ENCODE measurements around the gene TEX35. TPM values are rescaled to one million over a fixed set of nuclear protein-coding genes. Genes with fewer than 3 reads are reported as not detected.

The TEX35 gene
- not detected in 2 replicates for total RNA-seq (2013; cell fraction: nucleolus; rRNA removed)
- total RNA-seq (2014; rRNA removed), result not detected in 2 replicates
- total RNA-seq (2014; rRNA removed; fragmentation: Illumina TruSeq; extraction: Trizol), result not detected in 2 replicates
- total RNA-seq (2021), result not detected in 2 replicates
- not detected for polyA plus RNA-seq (2011; ENCODE audit: low read depth)
- not detected in 2 replicates for polyA plus RNA-seq (2011; rRNA removed)
- polyA plus RNA-seq (2011; cell fraction: cytosol; rRNA removed), result not detected in 2 replicates
- polyA plus RNA-seq (2011; cell fraction: nucleus; rRNA removed), result not detected in 2 replicates
- polyA plus RNA-seq (2012), result not detected in 2 replicates
- polyA plus RNA-seq (2014; fragmentation: Illumina TruSeq; extraction: Trizol), result not detected in 2 replicates
- polyA plus RNA-seq (2014; fragmentation: Nextera tagmentation; extraction: Ambion mirVana), result not detected
- not detected in 2 replicates for polyA plus RNA-seq (2014; rRNA removed)
- not detected for polyA plus RNA-seq (2016; fragmentation: Nextera tagmentation; extraction: Ambion mirVana)
- polyA minus RNA-seq (2011; rRNA and poly(A)+ RNA removed), result not detected in 2 replicates
- polyA minus RNA-seq (2011; cell fraction: cytosol; rRNA and poly(A)+ RNA removed), result not detected in 2 replicates
- not detected in 2 replicates for polyA minus RNA-seq (2011; cell fraction: nucleus; rRNA and poly(A)+ RNA removed)
- not detected for Bru-seq, nascent RNA
- not detected for BruChase-seq, experiment 1, labeled RNA remaining after a 6-hour chase
- not detected for BruChase-seq, experiment 2, labeled RNA remaining after a 2-hour chase
- long read RNA-seq, experiment 1, result 0 reads
- long read RNA-seq, experiment 2, result 0 reads

DNA sequence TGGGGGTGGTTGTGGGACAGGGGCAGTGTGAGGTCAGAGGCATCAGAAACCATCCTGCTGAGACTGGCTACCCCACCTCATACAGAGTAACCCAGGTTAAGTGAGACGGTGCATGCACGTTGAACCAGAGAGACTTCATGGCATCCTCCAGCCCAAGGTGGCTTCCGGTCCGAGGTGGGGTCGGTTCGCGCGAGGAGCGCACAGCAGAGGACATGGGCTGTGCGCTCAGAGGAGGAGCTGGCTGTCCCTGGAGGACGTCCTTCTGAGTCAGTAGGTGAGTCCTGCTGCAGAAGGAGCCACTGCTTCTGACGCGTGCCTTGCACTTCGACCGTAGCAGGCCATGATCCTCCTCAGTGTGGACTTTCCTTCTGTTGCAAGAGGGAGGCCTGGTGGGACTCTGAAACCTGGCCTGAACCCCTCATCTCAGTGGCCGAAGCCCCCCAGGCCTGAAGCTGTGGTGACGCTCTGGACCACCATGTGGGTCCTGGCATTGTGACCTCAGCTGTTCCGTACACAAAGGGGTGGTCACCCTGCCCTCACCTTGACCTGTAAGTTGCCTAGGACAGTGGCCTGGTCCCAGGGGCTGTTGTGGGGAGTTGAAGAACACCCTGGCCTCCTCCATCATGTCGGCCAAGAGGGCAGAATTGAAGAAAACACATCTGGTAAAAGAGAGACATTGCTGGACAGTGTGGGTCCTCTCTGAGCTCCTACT, at the start of gene TEX35:
Gene TEX35 (plus strand): TSS at position 544 of the 712 bp plus-strand sequence. CDS start 80 bp downstream, at position 624.
- no peak for ATAC-seq
- Histone ChIP-seq H2AFZ (ENCODE audit: control insufficient read depth, low read depth, low read length) (no peak within 1 kb of the TSS), H3K9me3 (replicated peaks; ENCODE audit: control insufficient read depth, insufficient read depth, low read length) (no peaks in the 10 kb centered on the region), H3K4me1 (ENCODE audit: control insufficient read depth, insufficient read depth, low read length) (no peaks in the 10 kb centered on the region), H3K79me2 (ENCODE audit: control insufficient read depth, insufficient read depth, low read length) (no peaks in the 10 kb centered on the region), H4K20me1 (ENCODE audit: control insufficient read depth, insufficient read depth) (no peaks in the 10 kb centered on the region), H3K36me3 (ENCODE audit: control insufficient read depth in 2 of 2, insufficient read depth in 2 of 2, low read length in 1 of 2) (no peaks in the 10 kb centered on the region), H3K27me3 (replicated peaks in 1 of 2; ENCODE audit: control insufficient read depth in 2 of 2, insufficient read depth in 2 of 2, low read length in 1 of 2) (peaks cover 0 to 2% of the 10 kb centered on the region in 2 experiments; a peak in 1 of 4 replicates), H3K27ac (ENCODE audit: control insufficient read depth, insufficient read depth) (no peak within 1 kb of the TSS), H3K4me2 (ENCODE audit: control insufficient read depth, insufficient read depth) (no peak within 1 kb of the TSS), H3K4me3 (no peak within 1 kb of the TSS), H3K9ac (ENCODE audit: control insufficient read depth, insufficient read depth, low read length) (no peak within 1 kb of the TSS)
- intact Hi-C loops (cut with micrococcal nuclease; ENCODE audit: unreplicated experiment) (no loop called here), in situ Hi-C loops (cut with MboI) (no loop called here)
- ChIA-PET CTCF (interaction anchor here (1.0 to 1.5 kb wide), 2 partner anchors 11 to 215 kb away, joined by 3 to 5 read pairs; no protein-coding TSS in a partner anchor), POLR2A (no interaction called here), RAD21 (ENCODE audit: unreplicated experiment) (no interaction called here), SMC1A (ENCODE audit: uncharacterized antibody, unreplicated experiment) (no interaction called here)
- 56% methylated on average over 19 of the region's 19 CpGs for WGBS (ENCODE audit: insufficient coverage, insufficient replicate concordance, low lambda C conversion rate, missing lambda C conversion rate)
- no peak for TF ChIP-seq JUNB (IDR thresholded peaks at IDR 0.05)
- TF ChIP-seq SREBF2 (IDR thresholded peaks at IDR 0.05; ENCODE audit: low read length), result no peak
- TF ChIP-seq CHD1 (IDR thresholded peaks at IDR 0.05; ENCODE audit: low read depth, low read length), result no peak
- no peak for TF ChIP-seq POLR2AphosphoS2 (IDR thresholded peaks at IDR 0.05; ENCODE audit: low read depth, low read length)
- TF ChIP-seq EZH2 (IDR thresholded peaks at IDR 0.05; ENCODE audit: borderline replicate concordance, control insufficient read depth, low read depth, low read length), result no peak
- no peak for TF ChIP-seq RELA (IDR thresholded peaks at IDR 0.05; ENCODE audit: borderline replicate concordance, partially characterized antibody)
- TF ChIP-seq TBL1XR1 (IDR thresholded peaks at IDR 0.05; ENCODE audit: low read depth, low read length), result no peak
- no peak for TF ChIP-seq PML (IDR thresholded peaks at IDR 0.05; ENCODE audit: low read length)
- TF ChIP-seq JUND (IDR thresholded peaks at IDR 0.05; ENCODE audit: low read depth, low read length), result no peak
- TF ChIP-seq RAD21 (IDR thresholded peaks at IDR 0.05; ENCODE audit: insufficient read depth, low read depth, low read length), result no peak
- TF ChIP-seq, protein P1, sequence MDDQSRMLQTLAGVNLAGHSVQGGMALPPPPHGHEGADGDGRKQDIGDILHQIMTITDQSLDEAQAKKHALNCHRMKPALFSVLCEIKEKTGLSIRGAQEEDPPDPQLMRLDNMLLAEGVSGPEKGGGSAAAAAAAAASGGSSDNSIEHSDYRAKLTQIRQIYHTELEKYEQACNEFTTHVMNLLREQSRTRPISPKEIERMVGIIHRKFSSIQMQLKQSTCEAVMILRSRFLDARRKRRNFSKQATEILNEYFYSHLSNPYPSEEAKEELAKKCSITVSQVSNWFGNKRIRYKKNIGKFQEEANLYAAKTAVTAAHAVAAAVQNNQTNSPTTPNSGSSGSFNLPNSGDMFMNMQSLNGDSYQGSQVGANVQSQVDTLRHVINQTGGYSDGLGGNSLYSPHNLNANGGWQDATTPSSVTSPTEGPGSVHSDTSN (IDR thresholded peaks at IDR 0.05; ENCODE audit: insufficient replicate concordance, low read depth, low read length), result no peak
- TF ChIP-seq MXI1 (IDR thresholded peaks at IDR 0.05; ENCODE audit: low read depth, low read length), result no peak
- TF ChIP-seq SRF (IDR thresholded peaks at IDR 0.05; ENCODE audit: low read depth in 2 of 2, low read length in 2 of 2), result no peak
- TF ChIP-seq, protein P2, sequence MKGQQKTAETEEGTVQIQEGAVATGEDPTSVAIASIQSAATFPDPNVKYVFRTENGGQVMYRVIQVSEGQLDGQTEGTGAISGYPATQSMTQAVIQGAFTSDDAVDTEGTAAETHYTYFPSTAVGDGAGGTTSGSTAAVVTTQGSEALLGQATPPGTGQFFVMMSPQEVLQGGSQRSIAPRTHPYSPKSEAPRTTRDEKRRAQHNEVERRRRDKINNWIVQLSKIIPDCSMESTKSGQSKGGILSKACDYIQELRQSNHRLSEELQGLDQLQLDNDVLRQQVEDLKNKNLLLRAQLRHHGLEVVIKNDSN (IDR thresholded peaks at IDR 0.05; ENCODE audit: borderline replicate concordance, extremely low read length, insufficient read depth, low read depth, low read length), result no peak
- TF ChIP-seq SP1 (IDR thresholded peaks at IDR 0.05; ENCODE audit: low read depth, low read length), result no peak
- no peak for DNase-seq (ENCODE audit: low read depth, low spot score)
- no peak for FAIRE-seq
- no TSS peak for BruUV-seq (replicated peaks)

Measured in GM12878 (cell line).